Measurements from ENCODE around the gene TIAL1.

DNA sequence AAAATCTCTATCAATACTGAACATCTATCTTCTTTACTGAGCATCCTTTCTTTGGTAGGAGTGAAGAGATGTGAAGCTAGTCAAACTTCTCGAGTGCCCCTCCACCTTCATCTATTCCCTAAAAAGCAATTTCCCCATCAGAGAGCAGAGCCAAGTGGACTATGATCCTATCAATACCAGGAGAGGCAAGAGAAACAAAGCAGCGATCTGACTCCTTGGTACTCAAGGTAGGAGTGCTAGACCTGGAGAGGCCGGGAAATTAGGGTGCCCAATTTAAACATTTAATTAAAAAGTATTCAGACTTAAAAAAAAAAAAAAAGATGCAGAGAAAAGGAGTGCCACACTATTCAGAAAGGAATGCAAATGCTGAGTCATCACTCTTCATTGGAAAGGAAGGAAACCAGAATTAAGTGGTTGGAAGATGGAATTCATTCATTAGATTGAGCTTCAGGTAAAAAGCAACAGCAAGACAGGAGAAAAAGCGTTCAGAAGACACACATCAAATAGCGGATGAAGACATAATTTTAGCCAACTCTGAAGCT lies 1.6 kb downstream of the TIAL1 start:
- TF ChIP-seq, protein P1, sequence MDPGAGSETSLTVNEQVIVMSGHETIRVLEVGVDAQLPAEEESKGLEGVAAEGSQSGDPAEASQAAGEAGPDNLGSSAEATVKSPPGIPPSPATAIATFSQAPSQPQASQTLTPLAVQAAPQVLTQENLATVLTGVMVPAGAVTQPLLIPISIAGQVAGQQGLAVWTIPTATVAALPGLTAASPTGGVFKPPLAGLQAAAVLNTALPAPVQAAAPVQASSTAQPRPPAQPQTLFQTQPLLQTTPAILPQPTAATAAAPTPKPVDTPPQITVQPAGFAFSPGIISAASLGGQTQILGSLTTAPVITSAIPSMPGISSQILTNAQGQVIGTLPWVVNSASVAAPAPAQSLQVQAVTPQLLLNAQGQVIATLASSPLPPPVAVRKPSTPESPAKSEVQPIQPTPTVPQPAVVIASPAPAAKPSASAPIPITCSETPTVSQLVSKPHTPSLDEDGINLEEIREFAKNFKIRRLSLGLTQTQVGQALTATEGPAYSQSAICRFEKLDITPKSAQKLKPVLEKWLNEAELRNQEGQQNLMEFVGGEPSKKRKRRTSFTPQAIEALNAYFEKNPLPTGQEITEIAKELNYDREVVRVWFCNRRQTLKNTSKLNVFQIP (CRISPR knock-in tag; IDR thresholded peaks at IDR 0.05; ENCODE audit: borderline replicate concordance, low read depth) = no peak
- TF ChIP-seq, protein P2, sequence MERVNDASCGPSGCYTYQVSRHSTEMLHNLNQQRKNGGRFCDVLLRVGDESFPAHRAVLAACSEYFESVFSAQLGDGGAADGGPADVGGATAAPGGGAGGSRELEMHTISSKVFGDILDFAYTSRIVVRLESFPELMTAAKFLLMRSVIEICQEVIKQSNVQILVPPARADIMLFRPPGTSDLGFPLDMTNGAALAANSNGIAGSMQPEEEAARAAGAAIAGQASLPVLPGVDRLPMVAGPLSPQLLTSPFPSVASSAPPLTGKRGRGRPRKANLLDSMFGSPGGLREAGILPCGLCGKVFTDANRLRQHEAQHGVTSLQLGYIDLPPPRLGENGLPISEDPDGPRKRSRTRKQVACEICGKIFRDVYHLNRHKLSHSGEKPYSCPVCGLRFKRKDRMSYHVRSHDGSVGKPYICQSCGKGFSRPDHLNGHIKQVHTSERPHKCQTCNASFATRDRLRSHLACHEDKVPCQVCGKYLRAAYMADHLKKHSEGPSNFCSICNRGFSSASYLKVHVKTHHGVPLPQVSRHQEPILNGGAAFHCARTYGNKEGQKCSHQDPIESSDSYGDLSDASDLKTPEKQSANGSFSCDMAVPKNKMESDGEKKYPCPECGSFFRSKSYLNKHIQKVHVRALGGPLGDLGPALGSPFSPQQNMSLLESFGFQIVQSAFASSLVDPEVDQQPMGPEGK (CRISPR knock-in tag; IDR thresholded peaks at IDR 0.05; ENCODE audit: borderline replicate concordance) = no peak
- TF ChIP-seq, protein P3, sequence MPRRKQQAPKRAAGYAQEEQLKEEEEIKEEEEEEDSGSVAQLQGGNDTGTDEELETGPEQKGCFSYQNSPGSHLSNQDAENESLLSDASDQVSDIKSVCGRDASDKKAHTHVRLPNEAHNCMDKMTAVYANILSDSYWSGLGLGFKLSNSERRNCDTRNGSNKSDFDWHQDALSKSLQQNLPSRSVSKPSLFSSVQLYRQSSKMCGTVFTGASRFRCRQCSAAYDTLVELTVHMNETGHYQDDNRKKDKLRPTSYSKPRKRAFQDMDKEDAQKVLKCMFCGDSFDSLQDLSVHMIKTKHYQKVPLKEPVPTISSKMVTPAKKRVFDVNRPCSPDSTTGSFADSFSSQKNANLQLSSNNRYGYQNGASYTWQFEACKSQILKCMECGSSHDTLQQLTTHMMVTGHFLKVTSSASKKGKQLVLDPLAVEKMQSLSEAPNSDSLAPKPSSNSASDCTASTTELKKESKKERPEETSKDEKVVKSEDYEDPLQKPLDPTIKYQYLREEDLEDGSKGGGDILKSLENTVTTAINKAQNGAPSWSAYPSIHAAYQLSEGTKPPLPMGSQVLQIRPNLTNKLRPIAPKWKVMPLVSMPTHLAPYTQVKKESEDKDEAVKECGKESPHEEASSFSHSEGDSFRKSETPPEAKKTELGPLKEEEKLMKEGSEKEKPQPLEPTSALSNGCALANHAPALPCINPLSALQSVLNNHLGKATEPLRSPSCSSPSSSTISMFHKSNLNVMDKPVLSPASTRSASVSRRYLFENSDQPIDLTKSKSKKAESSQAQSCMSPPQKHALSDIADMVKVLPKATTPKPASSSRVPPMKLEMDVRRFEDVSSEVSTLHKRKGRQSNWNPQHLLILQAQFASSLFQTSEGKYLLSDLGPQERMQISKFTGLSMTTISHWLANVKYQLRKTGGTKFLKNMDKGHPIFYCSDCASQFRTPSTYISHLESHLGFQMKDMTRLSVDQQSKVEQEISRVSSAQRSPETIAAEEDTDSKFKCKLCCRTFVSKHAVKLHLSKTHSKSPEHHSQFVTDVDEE (CRISPR knock-in tag; IDR thresholded peaks at IDR 0.05) = no peak
- TF ChIP-seq ZFP30 (CRISPR knock-in tag; IDR thresholded peaks at IDR 0.05) = no peak
- no peak for TF ChIP-seq OSR1 (CRISPR knock-in tag; IDR thresholded peaks at IDR 0.05)
- TF ChIP-seq GLIS3 (CRISPR knock-in tag; IDR thresholded peaks at IDR 0.05) = no peak
- TF ChIP-seq ZNF8 (CRISPR knock-in tag; IDR thresholded peaks at IDR 0.05) = no peak
- no peak for TF ChIP-seq PPARA (CRISPR knock-in tag; IDR thresholded peaks at IDR 0.05; ENCODE audit: borderline replicate concordance)
- TF ChIP-seq ZNF565 (CRISPR knock-in tag; conservative IDR thresholded peaks at IDR 0.05; ENCODE audit: low read depth) = no peak
- TF ChIP-seq RARB (CRISPR knock-in tag; IDR thresholded peaks at IDR 0.05) = no peak
- no peak for TF ChIP-seq ARNTL (CRISPR knock-in tag; IDR thresholded peaks at IDR 0.05; ENCODE audit: borderline replicate concordance, low read depth)
- no peak for TF ChIP-seq TOX (CRISPR knock-in tag; IDR thresholded peaks at IDR 0.05; ENCODE audit: borderline replicate concordance)

Measured in SK-N-SH treated with all-trans-retinoic acid at 6 μM for 48 hours (cell line).